Activated CD8-positive, alpha-beta T cell treated with anti-CD3 and anti-CD28 coated beads for 36 hours (primary cell): ENCODE results near the gene ZMIZ1. TPM values are rescaled to one million over a fixed set of nuclear protein-coding genes. Genes with fewer than 3 reads are reported as not detected.

Experiments used
- ATAC-seq: fragments of 200-7000 bp; cut with Tn5 transposase; one replicate; pipeline ENCODE4 v1.10.0; 2021; ENCODE audit warnings: mild to moderate bottlenecking, moderate library complexity
- CTCF ChIA-PET: fragments of 350-600 bp; sonication (Branson Sonifier 250); formaldehyde crosslinking; loops from one replicate; lab custom pipeline; 2021; ENCODE audit warnings: antibody characterized with exemption; lab: Charles Lee
- POLR2A ChIA-PET: fragments of 350-600 bp; sonication (Branson Sonifier 250); formaldehyde crosslinking; loops from one replicate; lab custom pipeline; 2021; ENCODE audit warnings: antibody characterized with exemption; lab: Charles Lee
- DNase-seq: peaks from one replicate; pipeline ENCODE4 v3.0.0-alpha.2; 2020
- H3K27ac Mint-ChIP-seq: one replicate; pipeline ENCODE4 v1.8.0; 2021; ENCODE audit warnings: mild to moderate bottlenecking, mixed read lengths
- H3K27me3 Mint-ChIP-seq: one replicate; pipeline ENCODE4 v1.8.0; 2021; ENCODE audit warnings: mixed read lengths
- H3K36me3 Mint-ChIP-seq: one replicate; pipeline ENCODE4 v1.8.0; 2021; ENCODE audit warnings: low read depth, mixed read lengths
- H3K4me1 Mint-ChIP-seq: one replicate; pipeline ENCODE4 v1.8.0; 2021; ENCODE audit warnings: low read depth, mixed read lengths
- H3K4me3 Mint-ChIP-seq: one replicate; pipeline ENCODE4 v1.8.0; 2021; ENCODE audit warnings: mild to moderate bottlenecking, moderate library complexity, mixed read lengths
- H3K9me3 Mint-ChIP-seq: one replicate; pipeline ENCODE4 v1.8.0; 2021; ENCODE audit warnings: mixed read lengths
- CTCF ChIP-seq: fragments of 200-600 bp; IDR thresholded peaks from one replicate; pipeline ENCODE4 v1.8.0; 2022; ENCODE audit warnings: antibody characterized with exemption, mild to moderate bottlenecking
- intact Hi-C: fragments of 100-400 bp; cut with micrococcal nuclease; formaldehyde crosslinking; loops from one replicate; pipeline ENCODE4 v1.10.0; 2022
- total RNA-seq, 2 experiments: library from RNA; stranded (reverse); gene quantifications; one replicate each; pipeline ENCODE4 v1.2.3, GENCODE V29; 2021

Gene ZMIZ1
- total RNA-seq, 2 experiments from 2014 or later, result 46.5 to 52.2 TPM

DNA sequence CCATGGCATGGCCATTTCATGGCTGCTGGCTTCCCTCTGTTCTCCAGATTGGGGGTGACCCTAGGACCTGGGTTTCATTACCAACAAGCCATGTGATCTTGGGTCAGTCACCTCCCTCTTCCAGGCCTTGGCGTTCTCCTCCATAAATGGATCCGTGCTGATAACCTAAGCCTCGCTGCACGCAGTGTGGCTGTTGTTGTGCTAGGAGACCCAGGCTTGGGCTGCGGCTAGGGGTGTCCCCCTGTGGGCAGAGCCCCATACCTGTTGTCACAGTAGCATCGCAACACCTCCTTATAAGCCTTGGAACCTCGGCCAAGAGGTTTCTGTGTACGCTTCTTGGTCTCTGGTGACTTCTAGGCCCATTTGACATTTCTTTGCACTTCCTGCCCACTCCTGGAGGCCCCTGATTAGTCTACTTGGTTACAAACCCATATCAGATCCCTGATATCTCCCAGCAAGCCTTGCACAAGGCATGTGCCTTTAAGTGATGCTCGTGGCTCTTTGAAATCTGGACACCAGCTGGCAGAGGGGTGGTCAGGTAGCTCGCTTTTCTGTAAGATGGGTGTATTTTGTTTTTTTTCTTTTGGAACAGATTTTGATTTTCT, 23.6 kb downstream of the ZMIZ1 start:
- Mint-ChIP-seq H3K27me3 (no peaks in the 10 kb centered on the region), H3K27ac (no peak overlapping the region), H3K9me3 (no peaks in the 10 kb centered on the region), H3K4me3 (no peak overlapping the region), H3K36me3 (no peaks in the 10 kb centered on the region), H3K4me1 (peaks cover 16% of the 10 kb centered on the region)
- no peak for ATAC-seq
- DNase-seq, result no peak
- TF ChIP-seq CTCF, result no peak
- intact Hi-C loops, result no loop called here
- CTCF ChIA-PET, result no interaction called here
- POLR2A ChIA-PET, result no interaction called here

DNA sequence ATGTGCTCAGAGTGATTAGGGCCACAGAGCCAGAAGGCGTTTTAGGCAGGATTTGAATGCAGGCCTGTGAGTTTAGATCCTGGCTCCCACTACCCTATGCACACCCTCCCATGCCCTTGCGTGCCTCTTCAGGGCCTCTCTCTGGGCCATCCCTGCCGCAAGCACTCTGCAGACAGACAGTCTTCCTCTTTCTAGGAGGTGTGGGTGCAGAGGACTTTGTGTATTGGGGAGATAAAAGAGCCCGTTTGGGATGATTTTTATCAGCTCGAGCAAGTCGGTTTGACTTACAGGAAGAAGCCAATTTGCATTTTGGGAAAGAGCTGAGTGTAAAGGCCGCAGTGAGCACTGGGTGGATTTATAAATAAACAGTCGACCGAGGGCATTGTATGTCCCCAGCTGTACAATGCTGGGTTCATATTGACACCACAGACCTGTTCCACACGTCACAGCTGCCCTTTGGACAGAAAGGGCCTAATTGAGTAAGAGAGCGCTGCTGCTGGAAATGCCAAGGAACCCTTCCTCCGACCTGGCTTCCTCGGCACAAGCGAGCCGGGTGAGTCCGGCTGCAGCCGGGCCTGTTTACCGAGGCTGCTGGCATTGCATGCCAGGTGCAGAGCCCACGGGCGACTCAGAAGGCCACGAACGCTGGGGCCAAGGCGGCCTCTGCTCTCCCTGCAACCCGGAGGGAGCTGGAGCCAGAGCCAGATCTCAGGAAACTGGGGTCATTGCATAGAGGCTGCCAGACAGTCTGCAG, 25.1 kb downstream of the ZMIZ1 start:
- POLR2A ChIA-PET, result no interaction called here
- Mint-ChIP-seq H3K36me3 (no peaks in the 10 kb centered on the region), H3K27me3 (no peaks in the 10 kb centered on the region), H3K4me3 (no peak overlapping the region), H3K4me1 (peaks cover 16% of the 10 kb centered on the region), H3K27ac (no peak overlapping the region), H3K9me3 (no peaks in the 10 kb centered on the region)
- TF ChIP-seq CTCF, result no peak
- ATAC-seq (no peak), DNase-seq (no peak)
- CTCF ChIA-PET, result no interaction called here
- intact Hi-C loops, result no loop called here

GRCh38 chr10:79094412-79095175, 25.8 kb downstream of the ZMIZ1 start:
- Mint-ChIP-seq H3K27me3 (no peaks in the 10 kb centered on the region), H3K27ac (no peak overlapping the region), H3K4me3 (no peak overlapping the region), H3K9me3 (no peaks in the 10 kb centered on the region), H3K4me1 (peaks cover 16% of the 10 kb centered on the region), H3K36me3 (no peaks in the 10 kb centered on the region)
- no peak for TF ChIP-seq CTCF
- ChIA-PET CTCF (no interaction called here), POLR2A (no interaction called here)
- ATAC-seq (no peak), DNase-seq (no peak)
- intact Hi-C loops, result no loop called here

DNA sequence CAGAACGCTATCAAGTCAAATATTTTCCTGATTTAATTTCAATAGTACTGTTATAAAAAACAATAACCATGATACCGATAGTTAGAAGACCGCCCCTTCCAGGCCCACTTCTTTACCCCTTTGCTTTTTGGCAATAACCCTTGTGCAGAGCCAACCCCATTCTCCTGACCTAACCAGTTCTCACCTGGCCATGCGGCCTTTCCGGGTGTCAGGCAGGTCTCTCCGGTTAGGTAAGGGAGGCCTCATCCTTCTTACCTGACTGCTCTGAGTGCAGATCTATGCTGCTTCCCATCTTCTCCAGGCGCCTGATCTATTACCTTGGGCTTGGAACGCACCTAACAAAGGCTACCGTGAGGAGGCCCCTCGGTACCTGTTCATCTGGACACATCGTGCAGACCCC, 26.6 kb downstream of the ZMIZ1 start:
- no peaks in the 10 kb centered on the region for H3K36me3 Mint-ChIP-seq
- ChIA-PET POLR2A (no interaction called here), CTCF (no interaction called here)
- TF ChIP-seq CTCF, result no peak
- no peak overlapping the region for H3K4me3 Mint-ChIP-seq
- intact Hi-C loops, result no loop called here
- peaks cover 11% of the 10 kb centered on the region for H3K4me1 Mint-ChIP-seq
- H3K27ac Mint-ChIP-seq, result no peak overlapping the region
- H3K9me3 Mint-ChIP-seq, result no peaks in the 10 kb centered on the region
- ATAC-seq (no peak), DNase-seq (no peak)
- no peaks in the 10 kb centered on the region for H3K27me3 Mint-ChIP-seq

- H3K4me3 Mint-ChIP-seq, result no peak overlapping the region
- DNase-seq, result no peak
- H3K27ac Mint-ChIP-seq, result no peak overlapping the region
- no peak for TF ChIP-seq CTCF
- peaks cover 16% of the 10 kb centered on the region for H3K4me1 Mint-ChIP-seq
- POLR2A ChIA-PET, result no interaction called here
- H3K36me3 Mint-ChIP-seq, result no peaks in the 10 kb centered on the region
- H3K9me3 Mint-ChIP-seq, result no peaks in the 10 kb centered on the region
- intact Hi-C loops, result no loop called here
- ATAC-seq, result no peak
- H3K27me3 Mint-ChIP-seq, result no peaks in the 10 kb centered on the region
- CTCF ChIA-PET, result no interaction called here
Observed at GRCh38 chr10:79096514-79096913, 27.7 kb downstream of the ZMIZ1 start.
